Keratinocyte (primary cell): ENCODE measurements around the gene RAB30.

Experiments
- CTCF ChIP-seq, 3 experiments: IDR thresholded peaks in 1 of 3; conservative IDR thresholded peaks in 1 of 3; optimal IDR thresholded peaks in 1 of 3; 2 replicates in 2 of 3; 3 replicates in 1 of 3; pipeline versions ENCODE3 to v1.5.1; 2011; ENCODE audit warnings: low read length in 3 of 3, mild to moderate bottlenecking in 3 of 3, moderate library complexity in 2 of 3, control low read depth in 1 of 3, inconsistent platforms in 1 of 3; ENCODE audit not compliant: insufficient read depth in 2 of 3; ENCODE audit errors: extremely low read depth in 1 of 3
- EZH2 ChIP-seq: IDR thresholded peaks from one replicate; pipeline ENCODE4 v1.6.1; 2012; ENCODE audit warnings: inconsistent platforms, mild to moderate bottlenecking, low read length, moderate library complexity

- TF ChIP-seq CTCF (optimal IDR thresholded peaks at IDR 0.05 in 1 of 3, IDR thresholded peaks at IDR 0.05 in 1 of 3, conservative IDR thresholded peaks at IDR 0.05 in 1 of 3; ENCODE audit: extremely low read depth in 1 of 3, insufficient read depth in 2 of 3, low read length in 3 of 3) = no peak
- TF ChIP-seq EZH2 = no peak
Observed at GRCh38 chr11:83027794-83028193, 43.9 kb downstream of the RAB30 start.
